ENCODE measurements around the gene PSME1.
"Not testable (repeated sequence)": the region's sequence is repeated elsewhere in the genome, so short reads cannot be mapped to it uniquely, and the experiment has no call there.

PSME1 gene

DNA sequence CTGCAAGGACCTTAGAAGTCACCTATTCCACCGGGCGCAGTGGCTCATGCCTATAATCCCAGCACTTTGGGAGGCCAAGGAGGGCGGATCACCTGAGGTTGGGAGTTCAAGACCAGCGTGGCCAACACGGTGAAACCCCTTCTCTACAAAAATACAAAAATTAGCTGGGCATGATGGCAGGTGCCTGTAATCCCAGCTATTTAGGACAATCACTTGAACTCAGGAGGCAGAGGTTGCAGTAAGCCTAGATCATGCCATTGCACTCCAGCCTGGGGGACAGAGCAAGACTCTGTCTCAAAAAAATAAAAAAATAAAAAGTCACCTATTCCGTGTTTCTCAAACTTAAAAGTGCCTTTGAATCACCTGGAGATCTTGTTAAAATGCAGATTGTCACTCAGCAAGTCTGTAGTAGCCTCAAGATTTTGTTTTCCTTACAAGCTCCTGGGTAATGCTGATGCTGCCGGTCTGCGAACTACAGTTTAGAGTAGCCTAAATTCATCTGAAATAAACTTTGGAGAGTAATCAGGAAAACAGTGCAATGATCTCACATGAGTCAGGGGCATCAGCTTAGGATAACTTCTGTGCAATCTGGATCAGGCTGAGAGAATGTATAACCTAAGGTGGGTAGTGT is 30.3 kb upstream of the PSME1 start:
- not testable (repeated sequence) for DNase-seq

DNA sequence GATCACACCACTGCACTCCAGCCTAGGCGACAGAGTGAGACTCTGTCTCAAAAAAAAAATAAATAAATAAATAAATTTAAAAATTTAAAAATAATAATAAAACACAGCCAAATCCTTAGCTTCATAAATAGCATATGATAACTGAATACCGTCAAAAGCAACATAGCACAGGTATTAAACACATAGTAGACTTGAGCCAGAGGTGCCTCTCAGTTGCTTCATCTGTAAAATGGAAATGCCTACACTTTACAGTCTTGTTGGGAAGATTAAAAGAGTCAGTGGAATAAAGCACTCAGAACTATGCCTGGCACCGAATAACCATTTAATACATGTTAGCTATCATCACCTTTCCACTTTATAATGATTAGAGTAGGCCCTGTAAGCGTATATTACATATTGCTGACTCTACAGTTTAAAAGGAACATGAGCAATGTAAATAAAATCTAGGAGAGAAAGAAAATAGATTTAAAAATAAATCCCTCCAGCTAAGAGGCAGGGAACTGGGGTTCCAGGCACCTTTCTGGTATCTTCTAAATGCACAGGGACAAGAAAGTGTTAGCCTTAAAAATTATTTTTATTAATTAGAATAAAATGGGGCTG is 29.2 kb upstream of the PSME1 start:
- no peak for DNase-seq

DNA sequence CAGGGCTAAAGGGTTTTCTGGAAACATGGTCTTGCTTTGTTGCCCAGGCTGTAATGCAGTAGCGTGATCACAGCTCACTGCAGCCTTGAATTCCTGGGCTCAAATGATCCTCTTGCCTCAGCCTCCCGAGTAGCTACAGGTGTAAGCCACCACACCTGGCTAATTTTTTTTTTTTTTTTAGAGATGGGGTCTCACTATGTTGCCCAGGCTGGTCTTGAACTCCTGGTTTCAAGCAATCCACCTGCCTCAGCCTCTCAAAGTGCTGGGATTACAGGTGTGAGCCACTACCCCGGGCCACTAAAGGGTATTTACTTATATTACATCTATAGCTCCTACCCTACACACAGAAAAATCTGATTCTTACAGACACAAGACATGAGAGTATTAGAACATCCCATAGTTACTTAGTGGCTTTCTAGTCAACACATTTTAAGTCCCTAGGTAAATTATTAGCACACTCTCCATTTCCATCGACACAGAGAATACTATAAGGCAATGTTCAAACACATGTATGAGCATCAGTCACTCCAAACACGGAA is 27.6 kb upstream of the PSME1 start:
- DNase-seq, result no peak

DNA sequence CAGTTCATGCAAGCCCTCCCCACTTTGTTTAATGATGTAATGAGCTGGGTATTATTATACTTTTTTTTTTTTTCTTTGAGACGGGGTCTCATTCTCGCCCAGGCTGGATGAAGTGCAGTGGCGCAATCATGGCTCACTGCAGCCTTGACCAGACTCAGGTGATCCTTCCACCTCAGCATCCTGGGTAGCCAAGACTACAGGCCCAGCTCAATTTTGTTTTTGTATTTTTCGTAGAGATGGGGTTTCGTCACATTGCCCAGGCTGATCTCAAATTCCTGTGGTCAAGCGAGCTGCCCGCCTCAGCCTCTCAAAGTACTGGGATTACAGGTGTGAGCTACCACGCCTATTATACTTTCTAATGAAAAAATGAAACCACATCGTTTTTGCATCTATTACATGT is 25.9 kb upstream of the PSME1 start:
- no peak for DNase-seq

DNA sequence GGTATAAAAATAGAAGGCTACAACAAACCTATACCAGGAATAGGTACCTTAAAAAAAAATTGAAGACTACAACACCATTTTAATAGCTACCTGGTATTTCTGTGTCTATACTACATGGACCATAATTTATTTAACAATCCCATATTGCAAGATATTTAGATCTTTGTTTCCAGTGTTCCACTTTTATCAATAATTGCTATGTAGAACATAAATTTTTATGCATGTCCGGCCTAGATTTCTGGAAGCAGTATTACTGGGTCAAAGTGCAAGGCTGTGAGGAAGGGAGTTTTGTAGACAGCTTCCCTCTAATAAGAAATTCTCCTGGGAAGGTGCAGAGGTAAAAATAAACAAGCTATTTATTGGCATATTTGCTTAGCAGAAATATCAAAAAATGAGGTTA is 25.5 kb upstream of the PSME1 start:
- no peak for DNase-seq

DNA sequence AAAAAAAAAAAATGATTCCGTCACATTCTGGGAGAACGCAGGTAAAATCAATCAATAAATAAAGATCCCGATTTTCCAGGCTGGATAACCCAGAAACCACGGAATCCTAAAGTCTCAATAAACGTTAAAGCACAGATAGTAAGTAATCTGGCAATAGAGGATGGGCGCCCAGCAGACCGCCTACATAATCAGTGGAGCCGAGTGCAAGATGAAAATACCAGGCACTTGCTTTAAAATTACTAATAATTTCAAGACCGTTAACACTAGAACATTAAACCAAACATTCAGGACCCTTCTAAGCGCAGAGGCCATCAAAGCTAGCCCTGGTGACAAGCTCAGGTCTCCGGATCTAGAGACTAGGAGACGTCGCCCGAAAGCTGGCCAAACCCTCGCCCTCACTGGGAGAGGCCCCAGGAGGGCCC is 22.6 kb upstream of the PSME1 start:
- no peak for DNase-seq

DNA sequence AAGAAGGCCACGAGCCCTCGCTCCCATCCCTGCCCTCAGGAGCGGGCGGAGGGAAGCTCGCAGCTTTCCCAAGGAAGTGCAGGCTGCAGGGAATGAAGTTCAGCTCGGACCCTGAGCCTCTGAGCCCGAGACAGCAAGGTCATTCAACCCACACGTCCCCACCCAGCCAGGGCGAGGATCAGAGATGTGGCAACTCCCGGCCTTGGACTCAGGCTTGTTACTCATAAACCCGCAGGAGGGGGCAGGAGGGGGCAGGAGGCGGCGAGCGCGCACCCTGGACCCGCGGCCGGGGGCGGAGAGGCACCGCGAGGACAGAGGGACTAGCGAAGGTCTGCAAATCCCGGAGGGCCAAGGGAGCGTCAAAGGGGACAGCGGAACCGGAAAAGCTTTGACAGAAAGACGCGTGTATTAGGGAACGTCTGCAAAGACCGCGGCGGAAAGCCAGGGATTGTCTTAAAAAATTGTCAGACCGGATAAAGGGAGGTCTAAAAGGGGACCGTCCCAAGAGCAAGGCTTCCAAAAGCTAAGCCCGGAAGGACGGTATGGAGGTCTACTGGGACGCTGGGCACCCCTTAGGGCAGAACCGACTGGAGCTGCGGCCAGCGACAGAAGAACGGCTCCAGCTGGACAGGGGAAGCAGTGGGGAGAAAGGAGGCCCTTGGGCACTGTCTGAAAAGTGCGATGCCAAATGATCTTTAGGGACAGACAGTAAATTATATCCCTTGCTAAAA is 22.0 kb upstream of the PSME1 start:
- peak; percentile 84 for DNase-seq

DNA sequence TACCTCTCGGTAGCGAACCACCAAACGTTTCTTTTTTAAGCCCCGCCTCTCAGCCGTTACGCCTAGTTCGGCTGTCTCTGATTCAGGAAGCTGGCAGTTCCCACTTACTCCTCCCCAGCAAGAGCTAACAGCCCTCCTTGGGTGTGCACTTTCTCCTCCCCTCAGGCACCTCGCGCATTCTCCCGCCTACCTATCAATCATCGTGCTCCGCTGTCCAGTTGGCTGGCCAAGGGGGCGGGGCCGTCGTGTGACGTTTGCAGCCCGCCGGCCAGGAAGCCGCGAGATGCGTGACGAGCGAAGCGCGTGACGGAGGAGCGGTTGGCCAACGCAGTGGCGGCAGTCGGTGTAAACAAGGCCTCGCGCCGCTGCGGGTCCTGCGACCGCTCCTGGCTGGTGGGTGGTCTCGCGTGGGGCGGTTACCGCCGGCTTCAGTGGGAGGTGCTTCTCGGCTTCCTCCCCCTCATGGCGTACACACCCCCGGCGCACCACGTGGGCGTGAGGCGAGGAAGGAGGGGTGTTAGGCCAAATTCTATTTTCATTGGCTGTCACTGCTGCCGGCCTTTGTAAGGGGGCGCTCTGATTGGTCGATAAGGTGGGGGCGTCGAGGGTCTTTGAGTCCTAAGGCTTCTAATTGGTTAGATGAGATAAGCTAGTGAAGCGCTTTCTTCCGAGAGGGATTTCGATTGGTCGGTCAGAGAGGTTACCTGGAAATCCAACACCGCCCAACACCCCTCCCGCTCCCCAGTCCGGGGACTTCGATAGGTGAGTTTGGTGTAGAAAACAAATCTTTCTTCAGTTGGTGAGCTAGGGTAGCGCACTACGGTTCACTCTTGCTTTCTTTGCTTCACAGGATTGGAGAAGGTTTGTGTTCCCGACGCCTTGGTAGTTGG is 21.2 kb upstream of the PSME1 start, which contains the start of the genes DCAF11 and NRL:
DCAF11 (plus strand) TSS at position 246 of the 890 bp plus-strand sequence. CDS start 818 bp downstream, outside the sequence.
NRL (minus strand) TSS at position 418 of the 890 bp plus-strand sequence. CDS start 32,101 bp downstream, outside the sequence.
- peak; percentile 99 for DNase-seq

DNA sequence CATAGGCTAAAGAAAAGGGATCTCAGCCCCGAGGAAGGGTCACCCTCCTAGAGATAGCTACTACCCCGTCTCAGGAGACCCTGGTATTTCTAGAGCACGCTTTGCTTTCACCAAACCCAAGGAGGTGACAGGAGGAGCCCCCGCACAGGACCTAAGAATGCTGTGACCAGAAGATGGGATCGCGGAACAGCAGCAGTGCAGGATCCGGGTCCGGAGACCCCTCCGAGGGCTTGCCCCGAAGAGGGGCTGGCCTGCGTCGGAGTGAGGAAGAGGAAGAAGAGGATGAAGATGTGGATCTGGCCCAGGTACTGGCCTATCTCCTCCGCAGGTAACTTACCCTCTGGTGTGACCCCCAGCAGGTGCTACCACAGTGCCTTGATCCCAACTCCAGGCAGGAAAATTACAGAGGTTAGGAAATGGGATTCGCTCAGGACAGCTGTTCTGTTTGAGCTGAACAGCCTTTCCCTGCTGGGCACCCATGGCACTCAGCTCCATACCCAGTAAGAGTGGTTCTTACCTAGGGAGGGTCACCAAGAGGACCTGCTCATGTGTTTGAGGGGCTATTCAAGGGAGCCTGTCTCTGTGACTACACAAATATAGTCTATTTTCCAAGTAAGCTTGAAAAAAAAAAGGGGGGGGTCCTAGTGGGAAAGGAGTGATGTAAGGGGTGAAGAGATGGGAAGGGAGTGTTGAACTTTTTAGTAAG is 20.4 kb upstream of the PSME1 start:
- DNase-seq, result no peak

DNA sequence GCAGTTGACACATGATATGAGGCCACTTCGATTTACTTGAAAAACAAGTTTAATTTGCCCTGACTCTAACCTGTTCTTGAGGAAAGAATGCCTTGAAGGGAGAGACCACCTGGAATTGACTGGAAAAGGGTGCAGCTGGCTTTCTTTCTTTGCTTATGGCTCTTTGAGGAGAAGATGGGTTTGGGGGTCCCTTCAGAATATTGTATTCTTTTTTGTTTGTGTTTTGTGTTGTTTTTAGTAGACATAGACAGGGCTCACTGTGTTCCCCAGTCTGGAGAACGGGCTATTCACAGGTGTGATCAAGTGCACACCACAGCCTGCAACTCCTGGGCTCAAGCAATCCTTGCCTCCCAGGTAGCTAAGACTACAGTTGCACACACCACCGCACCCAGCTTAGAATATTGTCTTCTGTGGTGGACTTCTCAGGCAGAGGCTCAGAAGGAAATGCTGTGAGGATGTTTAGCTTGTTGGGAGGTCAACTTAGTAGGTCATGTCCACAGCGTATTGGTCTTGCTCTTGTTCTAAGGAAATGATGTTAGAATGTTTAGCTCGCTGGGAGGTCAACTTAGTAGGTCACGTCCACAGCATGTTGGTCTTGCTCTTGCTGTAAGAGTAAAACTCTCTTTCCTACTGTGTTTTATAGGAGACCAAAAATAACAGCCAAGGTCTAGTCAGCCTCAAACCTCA is 19.7 kb upstream of the PSME1 start:
- no peak for DNase-seq

DNA sequence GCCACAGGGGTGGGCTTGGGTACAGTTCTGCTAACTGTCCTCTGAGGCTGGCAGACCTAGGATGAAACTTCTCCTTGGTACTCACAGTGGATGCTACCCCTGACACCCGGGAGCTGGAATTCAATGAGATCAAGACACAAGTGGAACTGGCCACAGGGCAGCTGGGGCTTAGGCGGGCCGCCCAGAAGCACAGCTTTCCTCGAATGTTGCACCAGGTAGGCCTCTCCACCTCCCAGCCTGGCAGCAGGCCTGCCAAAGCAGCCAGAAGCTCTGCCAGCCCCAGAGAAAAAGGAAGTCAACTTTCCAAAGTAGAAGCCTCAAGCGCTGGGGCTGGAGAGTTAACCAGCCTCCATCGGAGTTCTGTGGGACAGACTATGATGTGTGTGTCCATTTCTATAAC is 18.8 kb upstream of the PSME1 start:
- DNase-seq, result no peak

DNA sequence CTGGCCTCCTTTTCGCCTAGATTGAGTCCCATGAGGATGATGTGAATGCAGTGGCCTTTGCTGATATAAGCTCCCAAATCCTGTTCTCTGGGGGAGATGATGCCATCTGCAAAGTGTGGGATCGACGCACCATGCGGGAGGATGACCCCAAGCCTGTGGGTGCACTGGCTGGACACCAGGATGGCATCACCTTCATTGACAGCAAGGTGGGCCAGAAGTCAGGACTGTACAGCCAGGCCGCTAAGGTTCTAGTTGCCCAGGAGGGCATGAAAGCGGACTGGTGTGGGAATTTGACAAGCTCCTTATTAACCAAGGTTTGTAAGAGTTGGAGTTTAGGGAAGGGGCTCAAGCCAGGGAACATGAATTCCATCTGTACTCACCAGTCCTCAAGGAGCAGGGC is 16.3 kb upstream of the PSME1 start:
- no peak for DNase-seq

DNA sequence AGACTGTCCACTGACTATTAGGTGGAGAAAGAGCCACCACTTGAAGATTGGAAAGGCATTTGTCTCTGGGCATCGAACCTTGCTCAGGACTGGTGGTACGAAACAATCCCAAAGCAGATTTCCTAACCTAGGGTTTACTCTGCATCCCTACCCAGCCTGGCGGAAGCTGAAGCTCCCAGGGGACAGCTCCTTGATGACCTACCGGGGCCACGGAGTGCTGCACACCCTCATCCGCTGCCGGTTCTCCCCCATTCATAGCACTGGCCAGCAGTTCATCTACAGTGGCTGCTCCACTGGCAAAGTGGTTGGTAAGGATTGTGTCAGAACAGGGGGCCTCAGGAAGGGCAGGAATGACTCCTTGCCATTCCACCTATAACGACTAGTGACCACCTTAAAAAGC is 14.8 kb upstream of the PSME1 start:
- no peak for DNase-seq

DNA sequence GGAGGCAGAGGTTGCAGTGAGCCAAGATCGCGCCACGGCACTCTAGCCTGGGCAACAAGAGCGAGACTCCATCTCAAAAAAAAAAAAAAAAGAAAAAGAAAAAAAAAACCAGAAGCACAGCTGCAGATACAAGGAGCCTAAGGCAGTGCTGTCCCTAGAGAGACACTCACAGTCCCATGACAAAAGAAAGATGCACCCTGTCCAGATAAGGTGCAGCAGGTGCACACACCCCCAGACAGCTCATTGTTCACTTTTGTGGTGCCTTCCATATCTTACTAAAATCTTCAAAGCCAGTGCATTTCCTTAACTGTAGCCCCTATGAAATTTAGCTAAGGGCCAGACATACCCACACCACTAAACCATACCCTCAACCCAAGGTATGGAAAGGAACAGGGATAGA is 13.6 kb upstream of the PSME1 start:
- DNase-seq, result no peak

DNA sequence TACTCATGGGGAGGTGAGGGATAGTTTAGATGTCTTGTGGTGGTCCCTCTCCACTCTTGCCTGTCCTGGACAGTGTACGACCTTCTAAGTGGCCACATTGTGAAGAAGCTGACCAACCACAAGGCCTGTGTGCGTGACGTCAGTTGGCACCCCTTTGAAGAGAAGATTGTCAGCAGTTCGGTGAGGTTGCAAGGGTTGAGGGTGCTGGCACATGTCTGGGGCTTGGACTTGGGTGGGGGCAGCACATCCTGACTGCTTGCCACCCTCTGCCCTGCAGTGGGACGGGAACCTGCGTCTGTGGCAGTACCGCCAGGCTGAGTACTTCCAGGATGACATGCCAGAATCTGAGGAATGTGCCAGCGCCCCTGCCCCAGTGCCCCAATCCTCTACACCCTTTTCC is 13.1 kb upstream of the PSME1 start:
- no peak for DNase-seq

DNA sequence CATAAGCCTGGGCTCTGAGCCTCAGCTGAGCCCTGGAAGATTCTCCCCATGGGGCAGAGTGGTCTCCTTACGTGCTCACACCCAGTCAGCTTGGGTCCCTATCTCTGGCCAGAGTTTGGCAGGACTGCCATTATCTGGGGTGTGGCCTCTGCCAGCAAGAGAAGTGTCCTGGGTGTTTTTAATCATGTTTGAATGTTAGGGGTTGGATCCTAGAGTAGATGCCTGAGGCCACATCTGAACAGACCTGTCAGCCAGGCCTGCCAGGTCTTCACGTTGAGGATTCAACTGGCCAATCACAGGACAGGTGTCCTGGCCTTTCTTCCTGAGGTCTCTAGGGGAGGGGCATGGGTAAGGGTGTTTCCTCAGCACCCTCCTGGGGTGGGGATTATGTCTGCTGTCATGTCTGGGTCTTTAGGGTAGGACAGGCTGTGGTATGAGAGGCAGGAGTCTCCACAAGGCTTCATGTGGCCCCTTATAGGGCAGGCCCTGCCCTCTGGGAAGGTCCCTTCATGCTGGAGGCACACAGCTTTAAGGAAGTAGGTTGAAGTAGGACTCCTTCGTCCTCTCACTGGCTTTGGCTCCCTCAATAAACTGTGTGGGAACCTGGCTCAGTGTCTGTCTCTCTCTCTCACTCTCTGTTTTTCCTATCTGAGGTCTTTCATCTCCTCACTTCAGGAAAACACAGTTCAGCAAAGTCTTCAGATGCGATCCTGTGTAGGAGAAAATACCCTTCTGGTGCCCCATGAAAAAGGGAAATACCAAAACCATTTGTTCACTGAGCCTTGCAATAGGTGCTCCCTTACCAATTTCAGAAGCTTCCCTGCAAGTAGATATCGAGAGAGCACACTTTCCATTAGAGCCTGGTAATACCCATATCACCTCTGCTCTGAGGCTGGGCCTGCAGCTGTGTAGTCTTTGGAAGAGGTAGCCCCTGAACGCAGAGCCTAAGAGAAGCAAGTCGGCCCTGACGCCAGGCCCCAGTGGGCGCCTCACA is 12.3 kb upstream of the PSME1 start:
- DNase-seq, result no peak

DNA sequence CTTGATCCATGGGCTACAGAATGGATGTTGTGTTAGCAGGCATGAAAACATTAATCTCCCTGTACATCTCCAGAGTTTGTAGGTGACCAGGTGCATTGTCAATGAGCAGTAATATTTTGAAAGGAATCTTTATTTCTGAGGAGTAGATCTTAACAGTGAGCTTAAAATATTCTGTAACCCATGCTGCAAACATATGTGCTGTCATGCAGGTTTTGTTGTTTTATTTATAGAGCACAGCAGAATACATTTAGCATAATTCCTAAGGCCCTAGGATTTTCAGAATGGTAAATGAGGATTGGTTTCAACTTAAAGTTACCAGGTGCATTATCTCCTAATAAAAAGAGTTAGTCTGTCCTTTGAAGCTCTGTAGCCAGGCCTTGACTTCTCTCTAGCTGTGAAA is 9.1 kb upstream of the PSME1 start:
- DNase-seq, result no peak

DNA sequence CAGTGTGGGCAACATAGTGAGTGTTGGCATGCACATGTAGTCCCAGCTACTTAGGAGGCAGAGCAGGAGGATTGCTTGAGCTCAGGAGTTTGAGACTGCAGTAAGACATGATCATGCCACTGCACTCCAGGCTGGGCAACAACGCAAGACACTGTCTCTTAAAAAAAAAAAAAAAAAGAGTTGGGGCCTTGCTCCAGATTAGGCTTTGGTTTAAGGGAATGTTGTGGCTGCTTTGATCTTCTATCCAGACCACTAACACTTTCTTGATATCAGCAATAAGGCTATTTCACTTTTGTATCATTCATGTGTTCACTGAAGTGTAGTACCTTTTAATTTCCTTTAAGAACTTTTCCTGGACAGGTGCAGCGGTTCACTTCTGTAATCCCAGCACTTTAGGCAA is 8.3 kb upstream of the PSME1 start:
- no peak for DNase-seq

DNA sequence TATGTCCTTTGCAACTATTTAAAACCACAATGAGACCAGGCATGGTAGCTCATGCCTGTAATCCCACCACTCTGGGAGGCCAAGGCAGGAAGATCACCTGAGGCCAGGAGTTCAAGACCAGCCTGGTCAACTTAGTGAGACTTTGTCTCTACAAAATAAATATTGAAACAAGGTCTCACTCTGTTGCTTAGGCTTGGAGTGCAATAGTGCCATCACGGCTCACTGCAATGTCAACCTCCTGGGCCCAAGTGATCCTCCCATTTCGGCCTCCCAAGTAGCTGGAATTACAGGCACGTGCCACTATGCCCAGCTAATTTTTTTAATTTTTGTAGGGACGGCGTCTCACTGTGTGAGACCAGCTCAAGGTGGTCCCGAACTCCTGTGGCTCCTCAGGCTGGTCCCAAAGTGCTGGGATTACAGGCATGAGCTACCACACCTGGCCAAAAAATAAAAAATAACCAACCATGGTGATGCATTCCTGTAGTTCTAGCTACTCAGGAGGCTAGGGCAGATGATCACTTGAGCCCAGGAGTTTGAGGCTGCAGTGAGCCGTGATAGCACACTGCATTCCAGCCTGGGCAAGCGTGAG is 6.5 kb upstream of the PSME1 start:
- no peak for DNase-seq

DNA sequence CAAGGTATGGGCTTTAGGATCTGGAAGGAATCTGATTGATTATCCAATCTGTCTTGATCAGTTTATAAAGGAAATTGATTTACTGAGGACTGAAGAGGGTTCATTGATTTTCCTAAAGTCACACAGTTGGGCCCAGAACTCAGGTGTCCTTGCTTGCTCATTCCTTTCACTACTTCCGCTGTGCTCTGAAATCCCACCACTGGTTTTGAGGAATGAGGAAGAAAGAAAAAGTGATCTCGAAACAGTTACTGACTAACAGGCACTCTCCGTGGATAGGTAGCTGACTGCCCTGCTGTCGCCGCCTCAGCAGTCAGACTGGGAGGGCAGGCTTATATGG is 5.6 kb upstream of the PSME1 start, which contains the start of gene FITM1:
FITM1 (plus strand) TSS at position 280 of the 337 bp plus-strand sequence. CDS start 905 bp downstream, outside the sequence.
- no peak for DNase-seq
